ENCODE measurements around the gene PPP2R2B. TPM values are rescaled to one million over a fixed set of nuclear protein-coding genes. Genes with fewer than 3 reads are reported as not detected.
"Not testable (repeated sequence)": the region's sequence is repeated elsewhere in the genome, so short reads cannot be mapped to it uniquely, and the experiment has no call there.

The PPP2R2B gene
- total RNA-seq, 4 donors from 2014 or later: 0.31 to 1.9 (median 0.96) TPM

DNA sequence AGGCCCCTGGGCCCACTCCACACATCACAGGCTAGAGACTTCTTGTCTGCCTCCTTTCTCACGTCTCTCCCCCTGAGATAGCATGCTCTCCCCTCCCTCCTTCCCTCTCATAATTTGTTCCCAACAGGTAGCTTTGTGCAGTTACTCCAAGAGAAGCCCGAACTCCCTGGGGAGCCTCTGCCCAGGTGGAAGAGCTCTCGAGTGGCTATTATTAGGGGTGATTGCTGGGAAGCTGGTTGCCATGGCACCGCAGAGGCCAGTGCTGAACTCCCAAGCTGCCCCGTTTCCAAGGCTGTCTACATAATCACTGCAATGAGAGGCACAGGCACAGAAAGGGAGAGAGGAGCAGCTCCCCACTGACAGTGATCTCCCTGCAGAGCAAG, 257.9 kb downstream of the PPP2R2B start:
- DNase-seq (ENCODE audit: low spot score): no peak
- ATAC-seq (ENCODE audit: low FRiP score): no peak
- TF ChIP-seq, protein P1, sequence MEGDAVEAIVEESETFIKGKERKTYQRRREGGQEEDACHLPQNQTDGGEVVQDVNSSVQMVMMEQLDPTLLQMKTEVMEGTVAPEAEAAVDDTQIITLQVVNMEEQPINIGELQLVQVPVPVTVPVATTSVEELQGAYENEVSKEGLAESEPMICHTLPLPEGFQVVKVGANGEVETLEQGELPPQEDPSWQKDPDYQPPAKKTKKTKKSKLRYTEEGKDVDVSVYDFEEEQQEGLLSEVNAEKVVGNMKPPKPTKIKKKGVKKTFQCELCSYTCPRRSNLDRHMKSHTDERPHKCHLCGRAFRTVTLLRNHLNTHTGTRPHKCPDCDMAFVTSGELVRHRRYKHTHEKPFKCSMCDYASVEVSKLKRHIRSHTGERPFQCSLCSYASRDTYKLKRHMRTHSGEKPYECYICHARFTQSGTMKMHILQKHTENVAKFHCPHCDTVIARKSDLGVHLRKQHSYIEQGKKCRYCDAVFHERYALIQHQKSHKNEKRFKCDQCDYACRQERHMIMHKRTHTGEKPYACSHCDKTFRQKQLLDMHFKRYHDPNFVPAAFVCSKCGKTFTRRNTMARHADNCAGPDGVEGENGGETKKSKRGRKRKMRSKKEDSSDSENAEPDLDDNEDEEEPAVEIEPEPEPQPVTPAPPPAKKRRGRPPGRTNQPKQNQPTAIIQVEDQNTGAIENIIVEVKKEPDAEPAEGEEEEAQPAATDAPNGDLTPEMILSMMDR (IDR thresholded peaks at IDR 0.05): no peak

DNA sequence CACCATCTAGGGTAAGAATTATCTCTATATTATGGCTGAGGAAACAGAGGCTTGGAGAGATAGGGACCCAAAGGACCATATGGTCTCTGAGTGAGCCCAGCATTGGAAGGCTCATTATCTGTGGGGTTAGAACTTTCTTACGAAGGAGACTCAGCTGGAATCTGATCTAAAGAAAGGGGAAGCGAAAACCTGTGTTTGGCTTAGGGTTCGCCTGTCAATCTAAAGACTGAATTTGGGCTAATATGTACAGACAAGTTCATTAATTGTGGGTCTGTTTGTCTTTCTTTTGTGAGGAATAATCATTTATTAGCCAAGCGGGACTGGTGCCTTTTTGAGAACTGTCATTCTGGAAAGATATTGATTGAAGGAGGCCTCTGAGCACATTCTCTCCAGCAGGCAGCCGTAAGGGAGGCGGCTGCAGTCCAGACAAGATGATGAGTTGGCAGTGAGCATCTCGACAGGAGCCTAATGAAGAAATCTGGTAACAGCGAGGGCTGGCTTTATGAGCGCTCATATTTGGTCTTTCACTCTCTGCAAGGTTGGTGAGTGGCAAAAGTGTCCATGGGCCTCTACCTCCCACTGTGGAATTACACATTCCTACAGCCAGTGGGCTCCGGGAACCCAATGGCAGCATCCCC, 258.4 kb downstream of the PPP2R2B start:
- ATAC-seq (ENCODE audit: low FRiP score): no peak
- TF ChIP-seq, protein P1 (IDR thresholded peaks at IDR 0.05): no peak
- no peak for DNase-seq (ENCODE audit: low spot score)

DNA sequence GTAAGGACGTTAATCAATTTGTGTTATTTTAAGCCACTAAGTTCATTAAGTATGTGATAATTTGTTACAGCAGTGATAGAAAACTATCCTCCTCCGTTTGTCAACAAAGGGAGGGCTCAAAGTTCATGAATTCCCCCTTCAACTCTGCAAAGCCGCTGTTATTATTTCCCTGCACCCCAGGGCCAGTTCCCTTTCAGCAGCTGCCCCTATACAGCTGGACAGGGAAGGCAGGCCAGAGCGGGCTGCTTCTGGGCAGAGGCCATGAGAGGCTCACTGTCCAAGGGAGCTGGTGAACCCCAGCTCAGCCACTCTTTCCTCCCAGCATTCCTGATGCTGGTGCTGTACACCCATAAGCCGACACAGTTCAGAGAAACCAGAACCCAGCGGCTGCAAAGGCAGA, 260.1 kb downstream of the PPP2R2B start:
- TF ChIP-seq, protein P1 (IDR thresholded peaks at IDR 0.05): no peak
- no peak for DNase-seq (ENCODE audit: low spot score)
- no peak for ATAC-seq (ENCODE audit: low FRiP score)

DNA sequence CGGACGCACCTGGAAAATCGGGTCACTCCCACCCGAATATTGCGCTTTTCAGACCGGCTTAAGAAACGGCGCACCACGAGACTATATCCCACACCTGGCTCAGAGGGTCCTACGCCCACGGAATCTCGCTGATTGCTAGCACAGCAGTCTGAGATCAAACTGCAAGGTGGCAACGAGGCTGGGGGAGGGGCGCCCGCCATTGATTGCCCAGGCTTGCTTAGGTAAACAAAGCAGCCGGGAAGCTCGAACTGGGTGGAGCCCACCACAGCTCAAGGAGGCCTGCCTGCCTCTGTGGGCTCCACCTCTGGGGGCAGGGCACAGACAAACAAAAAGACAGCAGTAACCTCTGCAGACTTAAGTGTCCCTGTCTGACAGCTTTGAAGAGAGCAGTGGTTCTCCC, 268.8 kb downstream of the PPP2R2B start:
- not testable (repeated sequence) for ATAC-seq (ENCODE audit: low FRiP score); DNase-seq (ENCODE audit: low spot score)

DNA sequence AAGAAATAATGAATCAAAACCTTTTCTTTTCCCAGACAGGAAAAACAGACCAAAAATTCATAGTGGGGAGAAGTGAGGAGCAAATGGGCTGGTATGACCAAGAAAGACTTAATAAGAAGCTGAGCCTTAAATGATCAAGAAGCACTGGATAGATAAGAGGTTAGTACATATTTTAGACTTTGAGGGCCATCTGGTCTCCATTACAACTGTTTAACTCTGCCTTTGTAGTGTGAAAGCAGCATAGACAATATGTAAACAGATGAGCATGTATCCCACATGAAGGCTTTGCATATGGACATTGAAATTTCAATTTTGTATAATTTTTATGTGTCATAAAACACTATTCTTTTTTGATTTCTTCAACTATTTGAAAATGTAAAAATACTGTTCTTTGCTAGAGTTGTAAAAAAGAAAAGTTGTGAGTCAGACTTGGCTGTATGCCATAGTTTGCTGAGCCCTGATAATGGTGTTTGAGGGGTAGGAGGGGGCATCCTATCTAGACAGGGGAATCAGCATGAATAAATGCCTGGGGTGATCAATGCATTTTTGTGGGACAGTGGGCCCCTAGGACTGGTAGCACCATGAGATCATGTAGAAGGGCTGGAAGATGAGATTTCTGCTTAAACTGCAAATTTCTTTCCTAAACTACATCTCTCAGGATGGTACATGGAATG, 270.8 kb downstream of the PPP2R2B start:
- TF ChIP-seq, protein P1 (IDR thresholded peaks at IDR 0.05): no peak
- ATAC-seq (ENCODE audit: low FRiP score): no peak
- no peak for DNase-seq (ENCODE audit: low spot score)

DNA sequence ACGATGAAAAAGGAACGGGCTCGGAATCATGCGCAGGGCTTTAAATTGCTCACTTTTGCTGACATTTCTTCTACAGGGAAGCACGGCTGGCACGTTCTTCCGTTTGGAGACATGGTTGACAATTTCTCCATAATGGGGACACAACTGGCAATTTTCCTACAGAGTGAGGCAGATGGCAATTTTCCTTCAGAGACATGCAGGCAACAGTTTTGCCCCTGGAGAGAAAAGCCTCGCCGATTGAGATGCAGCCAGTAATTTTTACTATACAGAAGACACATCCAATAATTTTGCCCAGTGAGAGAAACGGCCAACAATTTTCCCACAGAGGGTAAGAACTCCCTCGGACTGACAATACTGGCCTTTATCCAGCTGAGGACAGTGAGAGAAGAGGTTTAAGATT, 271.7 kb downstream of the PPP2R2B start:
- TF ChIP-seq, protein P1 (IDR thresholded peaks at IDR 0.05): no peak
- DNase-seq (ENCODE audit: low spot score): no peak
- no peak for ATAC-seq (ENCODE audit: low FRiP score)

DNA sequence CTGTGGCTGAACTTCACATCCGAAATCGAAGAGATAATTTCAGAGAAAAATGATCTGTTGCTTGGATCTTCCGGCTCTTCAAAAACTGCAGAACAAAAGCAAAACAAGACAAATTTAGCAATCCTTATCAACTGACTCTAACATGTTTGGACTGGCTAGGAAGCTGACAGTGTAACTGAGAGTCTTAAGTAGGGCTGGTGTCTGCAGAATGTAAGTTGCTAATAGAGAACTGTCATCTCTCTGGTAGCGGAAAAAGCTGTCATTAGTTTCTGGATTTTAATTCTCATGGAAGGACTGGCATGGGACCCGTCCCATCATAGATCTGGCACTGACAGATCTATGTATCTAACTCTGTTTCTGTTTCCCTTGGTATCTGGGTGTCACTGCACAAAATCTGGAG, 278.2 kb downstream of the PPP2R2B start:
- TF ChIP-seq, protein P1 (IDR thresholded peaks at IDR 0.05): no peak
- ATAC-seq (ENCODE audit: low FRiP score) (no peak), DNase-seq (ENCODE audit: low spot score) (no peak)
